Measurements from ENCODE around the gene RPL27A.

The RPL27A gene

GRCh38 chr11:8646873-8647272, 35.7 kb upstream of the RPL27A start:
- Histone ChIP-seq H3K4me3 (no peak overlapping the region), H3K36me3 (ENCODE audit: insufficient read depth, low read length) (peaks cover 12% of the 10 kb centered on the region; the same call in 1 of the 2 replicates), H3K9ac (ENCODE audit: insufficient read length) (no peak overlapping the region), H3K27ac (no peak overlapping the region), H3K9me3 (ENCODE audit: low read depth, low read length) (no peaks in the 10 kb centered on the region)
- TF ChIP-seq FOXP2 (optimal IDR thresholded peaks at IDR 0.05; ENCODE audit: control extremely low read depth, extremely low read length, insufficient read depth) (no peak), POLR2AphosphoS5 (IDR thresholded peaks at IDR 0.05; ENCODE audit: borderline replicate concordance, low read depth, low read length) (no peak), EZH2 (IDR thresholded peaks at IDR 0.05) (no peak)
- no peak for DNase-seq (ENCODE audit: low read depth, low spot score)

GRCh38 chr11:8649361-8649760, 33.2 kb upstream of the RPL27A start:
- Histone ChIP-seq H3K9me3 (ENCODE audit: low read depth, low read length) (no peaks in the 10 kb centered on the region), H3K9ac (ENCODE audit: insufficient read length) (no peak overlapping the region), H3K4me3 (no peak overlapping the region), H3K27ac (no peak overlapping the region), H3K36me3 (ENCODE audit: insufficient read depth, low read length) (peaks cover 12% of the 10 kb centered on the region; the same call in 1 of the 2 replicates)
- no peak for DNase-seq (ENCODE audit: low read depth, low spot score)
- no peak for TF ChIP-seq FOXP2 (optimal IDR thresholded peaks at IDR 0.05; ENCODE audit: control extremely low read depth, extremely low read length, insufficient read depth)
- no peak for TF ChIP-seq POLR2AphosphoS5 (IDR thresholded peaks at IDR 0.05; ENCODE audit: borderline replicate concordance, low read depth, low read length)
- TF ChIP-seq EZH2 (IDR thresholded peaks at IDR 0.05), result no peak

- no peak for TF ChIP-seq FOXP2 (optimal IDR thresholded peaks at IDR 0.05; ENCODE audit: control extremely low read depth, extremely low read length, insufficient read depth)
- TF ChIP-seq EZH2 (IDR thresholded peaks at IDR 0.05), result no peak
- TF ChIP-seq POLR2AphosphoS5 (IDR thresholded peaks at IDR 0.05; ENCODE audit: borderline replicate concordance, low read depth, low read length), result no peak
- Histone ChIP-seq H3K9ac (ENCODE audit: insufficient read length) (no peak overlapping the region), H3K4me3 (no peak overlapping the region), H3K27ac (no peak overlapping the region), H3K9me3 (ENCODE audit: low read depth, low read length) (no peaks in the 10 kb centered on the region), H3K36me3 (ENCODE audit: insufficient read depth, low read length) (peaks cover 8% of the 10 kb centered on the region; the same call in 1 of the 2 replicates)
- no peak for DNase-seq (ENCODE audit: low read depth, low spot score)
Measured at GRCh38 chr11:8650401-8650990, 32.1 kb upstream of the RPL27A start.

DNA sequence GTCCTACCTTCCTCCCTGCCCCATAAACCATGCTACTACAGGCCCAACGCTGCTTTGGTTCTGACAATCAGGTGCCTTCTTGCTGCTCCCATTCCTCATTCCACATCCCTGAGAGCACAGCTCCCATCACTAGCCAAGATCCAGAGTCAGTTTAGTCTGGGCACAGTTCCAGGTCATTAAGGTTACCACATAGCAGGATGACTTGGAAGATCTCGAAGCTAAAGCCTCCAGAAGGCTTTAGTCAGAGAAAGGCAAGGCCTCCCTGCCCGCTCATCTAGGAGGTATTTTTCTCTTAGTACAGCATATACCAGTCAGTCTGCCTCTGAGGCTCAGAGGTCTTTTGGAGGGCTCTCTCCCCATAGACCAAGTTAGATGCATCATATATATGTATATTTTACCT, 30.5 kb upstream of the RPL27A start:
- no peak overlapping the region for H3K9ac ChIP-seq (ENCODE audit: insufficient read length)
- H3K27ac ChIP-seq, result no peak overlapping the region
- TF ChIP-seq POLR2AphosphoS5 (IDR thresholded peaks at IDR 0.05; ENCODE audit: borderline replicate concordance, low read depth, low read length), result no peak
- no peak for TF ChIP-seq FOXP2 (optimal IDR thresholded peaks at IDR 0.05; ENCODE audit: control extremely low read depth, extremely low read length, insufficient read depth)
- no peak for TF ChIP-seq EZH2 (IDR thresholded peaks at IDR 0.05)
- H3K9me3 ChIP-seq (ENCODE audit: low read depth, low read length), result no peaks in the 10 kb centered on the region
- no peaks in the 10 kb centered on the region; the same call in 1 of the 2 replicates for H3K36me3 ChIP-seq (ENCODE audit: insufficient read depth, low read length)
- no peak overlapping the region for H3K4me3 ChIP-seq
- no peak for DNase-seq (ENCODE audit: low read depth, low spot score)

- DNase-seq (ENCODE audit: low read depth, low spot score), result no peak
- Histone ChIP-seq H3K9ac (ENCODE audit: insufficient read length) (no peak overlapping the region), H3K4me3 (no peak overlapping the region), H3K9me3 (ENCODE audit: low read depth, low read length) (no peaks in the 10 kb centered on the region), H3K36me3 (ENCODE audit: insufficient read depth, low read length) (no peaks in the 10 kb centered on the region), H3K27ac (no peak overlapping the region)
- no peak for TF ChIP-seq EZH2 (IDR thresholded peaks at IDR 0.05)
- TF ChIP-seq POLR2AphosphoS5 (IDR thresholded peaks at IDR 0.05; ENCODE audit: borderline replicate concordance, low read depth, low read length), result no peak
- no peak for TF ChIP-seq FOXP2 (optimal IDR thresholded peaks at IDR 0.05; ENCODE audit: control extremely low read depth, extremely low read length, insufficient read depth)
Measured at GRCh38 chr11:8654503-8654902, 28.1 kb upstream of the RPL27A start.

DNA sequence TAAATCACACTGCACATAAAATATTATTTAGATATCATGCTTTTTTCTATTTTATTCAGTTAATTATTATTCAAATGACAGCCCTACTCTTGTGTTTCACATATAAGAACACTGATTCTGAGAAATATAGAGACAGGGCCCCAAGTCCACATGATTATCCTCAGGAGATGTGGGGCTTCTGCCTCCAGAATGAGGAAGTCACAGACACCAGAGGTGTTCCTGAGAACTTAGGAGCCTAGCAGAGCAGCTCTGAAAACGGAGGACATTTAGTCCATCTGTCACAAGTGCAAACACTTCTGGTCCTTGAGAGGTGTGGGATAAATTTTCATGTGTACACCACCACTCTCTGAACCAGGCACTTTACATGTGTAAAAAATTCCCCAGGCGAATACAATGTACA, 26.3 kb upstream of the RPL27A start:
- H3K27ac ChIP-seq, result no peak overlapping the region
- no peak overlapping the region for H3K4me3 ChIP-seq
- no peaks in the 10 kb centered on the region for H3K9me3 ChIP-seq (ENCODE audit: low read depth, low read length)
- no peak overlapping the region for H3K9ac ChIP-seq (ENCODE audit: insufficient read length)
- DNase-seq (ENCODE audit: low read depth, low spot score), result no peak
- TF ChIP-seq FOXP2 (optimal IDR thresholded peaks at IDR 0.05; ENCODE audit: control extremely low read depth, extremely low read length, insufficient read depth), result no peak
- no peaks in the 10 kb centered on the region for H3K36me3 ChIP-seq (ENCODE audit: insufficient read depth, low read length)

DNA sequence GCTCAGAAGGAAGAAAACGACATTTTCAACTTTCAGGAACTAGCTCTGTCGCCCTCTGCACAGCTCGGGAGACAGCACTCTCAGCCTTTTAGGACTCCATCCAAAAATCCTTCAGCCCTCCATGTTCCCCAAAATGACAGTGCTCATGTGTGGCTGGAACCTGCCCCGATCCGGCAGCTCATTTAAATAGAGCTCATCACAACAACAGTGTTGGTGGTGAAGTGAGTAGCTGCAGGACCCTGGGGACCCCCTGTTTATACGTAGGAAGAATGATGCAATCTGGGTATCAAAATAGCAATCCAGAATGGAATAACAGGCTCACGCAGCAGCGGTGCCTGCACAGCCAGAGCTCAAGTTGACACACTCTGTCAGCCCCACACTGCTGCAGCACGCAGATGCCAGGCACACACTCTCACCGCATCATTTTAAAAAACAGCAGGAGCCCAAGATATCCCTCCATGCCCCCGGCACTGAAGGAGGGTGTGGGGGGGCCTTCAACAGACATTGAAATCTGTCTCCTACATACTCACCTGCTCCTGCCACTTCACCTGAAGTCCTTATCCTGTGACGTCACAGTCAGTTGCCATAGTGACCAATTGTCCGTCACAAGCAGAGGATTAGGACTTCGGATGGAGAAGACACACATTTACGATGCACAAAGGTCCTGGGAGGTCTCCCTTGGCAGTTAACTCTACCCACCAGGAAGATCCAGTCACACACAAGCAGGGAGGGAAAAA, 24.1 kb upstream of the RPL27A start:
- Histone ChIP-seq H3K9me3 (ENCODE audit: low read depth, low read length) (no peaks in the 10 kb centered on the region), H3K9ac (ENCODE audit: insufficient read length) (no peak overlapping the region), H3K27ac (no peak overlapping the region), H3K4me3 (no peak overlapping the region; the same call in 1 of the 2 replicates), H3K36me3 (ENCODE audit: insufficient read depth, low read length) (no peaks in the 10 kb centered on the region)
- DNase-seq (ENCODE audit: low read depth, low spot score), result no peak
- TF ChIP-seq FOXP2 (optimal IDR thresholded peaks at IDR 0.05; ENCODE audit: control extremely low read depth, extremely low read length, insufficient read depth) (no peak), POLR2AphosphoS5 (IDR thresholded peaks at IDR 0.05; ENCODE audit: borderline replicate concordance, low read depth, low read length) (no peak), EZH2 (IDR thresholded peaks at IDR 0.05) (no peak)

- TF ChIP-seq FOXP2 (optimal IDR thresholded peaks at IDR 0.05; ENCODE audit: control extremely low read depth, extremely low read length, insufficient read depth) (no peak), EZH2 (IDR thresholded peaks at IDR 0.05) (no peak), POLR2AphosphoS5 (IDR thresholded peaks at IDR 0.05; ENCODE audit: borderline replicate concordance, low read depth, low read length) (no peak)
- H3K9me3 ChIP-seq (ENCODE audit: low read depth, low read length), result no peaks in the 10 kb centered on the region
- no peaks in the 10 kb centered on the region for H3K36me3 ChIP-seq (ENCODE audit: insufficient read depth, low read length)
- no peak overlapping the region for H3K9ac ChIP-seq (ENCODE audit: insufficient read length)
- no peak overlapping the region for H3K4me3 ChIP-seq
- DNase-seq (ENCODE audit: low read depth, low spot score), result no peak
- H3K27ac ChIP-seq, result no peak overlapping the region
Measured at GRCh38 chr11:8661001-8661795, 21.4 kb upstream of the RPL27A start.
